HG03280 (cell line): Measurements from ENCODE around the gene KRT79.

Source experiments
- ATAC-seq: cut with Tn5 transposase; IDR thresholded peaks from one replicate; pipeline ENCODE4 v1.9.1; 2021; ENCODE audit warnings: mild to moderate bottlenecking, moderate library complexity; ENCODE audit not compliant: unreplicated experiment

KRT79 gene

GRCh38 chr12:52792185-52793029 lies 41.7 kb downstream of the KRT79 start:
- no peak for ATAC-seq

GRCh38 chr12:52791271-52792184 lies 42.6 kb downstream of the KRT79 start:
- ATAC-seq, result no peak

GRCh38 chr12:52790427-52791270 lies 43.5 kb downstream of the KRT79 start:
- ATAC-seq, result no peak

DNA sequence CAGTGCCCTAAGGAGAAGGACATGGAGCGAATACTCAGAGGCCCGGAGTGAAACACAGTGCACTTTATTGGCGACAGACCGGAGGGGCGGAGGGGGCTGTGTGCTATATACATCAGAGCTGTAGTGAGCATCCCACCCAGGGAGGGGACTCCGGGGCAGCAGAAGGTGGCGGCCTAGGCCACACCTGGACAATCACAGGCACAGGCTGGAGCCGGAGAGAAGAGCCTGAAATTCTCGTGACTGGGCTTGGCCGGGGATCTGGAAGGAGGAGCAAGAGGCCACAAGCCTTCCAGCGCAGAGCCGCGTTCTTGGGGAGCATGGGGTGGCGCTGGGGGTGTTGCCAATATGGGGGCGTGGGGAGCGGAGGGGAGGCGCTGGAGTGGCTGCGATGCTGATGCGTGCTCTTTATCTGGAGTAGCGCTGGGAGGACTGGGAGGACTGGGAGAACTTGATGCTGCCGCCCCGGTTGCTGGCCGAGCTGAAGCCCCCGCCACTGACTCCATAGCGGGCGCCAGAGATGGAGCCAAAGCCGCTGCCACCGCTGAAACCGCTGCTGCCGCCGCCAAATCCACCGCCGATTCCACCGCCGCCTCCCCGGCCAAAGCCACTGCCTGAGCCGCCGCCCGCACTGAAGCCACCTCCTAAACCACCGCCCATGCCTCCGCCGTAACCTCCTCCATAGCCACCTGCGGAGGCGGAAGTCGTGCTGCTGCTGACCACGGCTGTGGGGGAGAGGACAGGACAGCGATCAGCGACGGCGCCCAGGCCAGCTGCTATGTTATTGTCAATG lies 44.3 kb downstream of the KRT79 start:
- no peak for ATAC-seq

DNA sequence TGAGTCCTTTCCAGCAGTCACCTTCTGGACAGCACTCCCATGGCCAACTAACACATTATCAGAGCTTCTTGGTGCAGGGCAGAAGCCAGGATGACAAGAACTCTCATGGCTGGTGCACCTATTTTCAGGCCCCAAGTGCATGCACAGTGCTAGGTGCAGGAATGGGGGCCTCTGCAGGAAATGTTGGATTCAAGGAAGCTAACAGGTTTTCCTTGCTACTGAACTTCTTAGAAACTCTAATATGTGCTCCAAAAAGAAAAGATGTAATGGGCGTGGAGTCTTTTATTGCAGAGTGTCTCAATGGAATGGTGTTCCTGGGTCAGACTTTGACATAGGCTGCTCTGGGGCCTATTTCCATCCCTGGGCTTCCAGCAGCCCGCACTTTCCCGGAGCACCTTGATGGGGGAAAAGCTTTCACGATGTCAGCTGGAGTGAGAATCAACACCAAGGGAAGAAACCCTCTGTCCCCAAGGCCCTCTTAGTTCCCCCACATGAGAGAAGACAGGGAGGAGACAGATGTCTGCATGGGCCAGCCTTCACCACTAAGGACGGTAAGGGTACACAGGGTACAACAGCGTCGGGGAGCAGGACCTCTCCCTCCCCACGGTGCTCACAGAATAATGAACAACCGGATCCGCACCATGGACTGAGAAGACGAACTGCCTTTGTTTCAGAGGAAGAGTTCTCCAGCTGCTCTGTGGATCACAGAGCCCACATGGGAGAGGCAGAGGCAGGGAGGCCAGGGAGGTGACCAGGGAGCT lies 45.1 kb downstream of the KRT79 start:
- no peak for ATAC-seq

DNA sequence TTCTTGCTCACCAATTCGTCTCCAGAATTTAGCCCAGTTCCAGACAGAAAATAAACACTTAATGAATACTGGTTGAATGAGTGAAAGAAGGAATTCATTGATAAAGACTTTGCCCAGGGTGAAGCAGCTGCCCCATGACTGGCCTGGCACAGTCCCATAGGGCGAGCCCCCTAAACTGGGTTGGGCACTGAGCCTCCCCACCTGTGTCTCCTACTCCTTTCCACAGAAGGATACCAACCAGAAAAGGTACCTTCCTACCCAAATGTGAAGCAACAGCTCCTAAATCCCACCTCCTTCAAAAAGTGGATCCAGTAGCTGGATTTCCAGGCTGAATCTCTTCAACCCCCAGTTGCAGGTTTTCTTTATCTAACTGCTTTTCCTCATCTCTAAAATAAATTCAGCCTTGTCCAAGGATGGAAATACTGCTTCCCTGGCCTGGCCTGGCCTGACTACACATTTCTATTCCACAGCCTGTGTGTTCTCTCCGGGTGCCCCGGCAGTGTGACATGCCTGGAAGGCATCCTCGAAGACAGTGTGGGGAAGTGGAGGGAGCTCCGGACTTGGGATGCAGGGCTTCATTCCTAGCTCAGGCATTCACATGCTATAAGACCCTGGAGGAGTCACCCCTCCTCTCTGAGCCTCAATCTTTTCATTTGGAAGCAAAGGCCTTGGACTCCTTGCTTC lies 45.8 kb downstream of the KRT79 start:
- ATAC-seq, result no peak

GRCh38 chr12:52787324-52788191 lies 46.6 kb downstream of the KRT79 start:
- ATAC-seq, result no peak

DNA sequence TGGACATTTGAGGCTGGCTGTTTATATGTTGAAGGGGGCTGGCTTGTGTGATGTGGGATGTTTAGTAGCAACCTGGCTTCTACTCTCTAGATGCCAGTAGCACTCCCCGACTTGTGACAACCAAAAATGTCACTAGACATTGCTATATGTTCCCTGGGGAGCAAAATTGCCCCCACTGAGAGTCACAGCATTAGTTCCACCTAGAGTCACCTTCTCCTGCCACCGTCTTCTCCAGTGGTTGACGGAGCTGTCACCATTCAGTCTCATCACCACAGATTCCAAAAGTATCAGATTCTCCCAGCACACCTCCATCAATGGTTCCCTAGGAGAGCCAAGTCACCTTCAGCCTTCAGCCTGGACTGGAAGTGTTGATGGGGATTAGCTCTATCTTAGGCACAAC lies 49.2 kb downstream of the KRT79 start:
- ATAC-seq, result no peak

- ATAC-seq, result no peak
Measured at GRCh38 chr12:52783563-52784316, 50.4 kb downstream of the KRT79 start.

DNA sequence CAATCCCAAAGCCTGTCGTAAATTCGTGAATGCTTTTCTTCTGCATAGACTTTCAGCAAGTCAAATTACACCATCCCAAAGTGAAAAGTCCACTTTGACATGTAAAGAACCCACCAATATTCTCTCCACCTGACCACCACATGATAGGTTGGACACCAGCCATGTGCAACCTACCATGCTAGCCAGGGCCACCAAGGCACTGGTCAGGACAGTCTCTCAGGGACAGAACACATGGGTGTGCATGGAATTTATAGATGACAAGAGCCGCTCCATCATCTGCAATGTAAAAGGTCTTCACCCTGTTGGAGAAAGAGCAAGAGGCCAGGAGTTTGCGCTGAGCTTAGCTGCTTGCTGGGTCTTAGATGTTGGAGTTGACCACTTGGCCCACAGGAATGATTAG lies 51.6 kb downstream of the KRT79 start:
- no peak for ATAC-seq

GRCh38 chr12:52781399-52782082 lies 52.6 kb downstream of the KRT79 start:
- ATAC-seq, result no peak

GRCh38 chr12:52779914-52780313 lies 54.2 kb downstream of the KRT79 start:
- no peak for ATAC-seq

DNA sequence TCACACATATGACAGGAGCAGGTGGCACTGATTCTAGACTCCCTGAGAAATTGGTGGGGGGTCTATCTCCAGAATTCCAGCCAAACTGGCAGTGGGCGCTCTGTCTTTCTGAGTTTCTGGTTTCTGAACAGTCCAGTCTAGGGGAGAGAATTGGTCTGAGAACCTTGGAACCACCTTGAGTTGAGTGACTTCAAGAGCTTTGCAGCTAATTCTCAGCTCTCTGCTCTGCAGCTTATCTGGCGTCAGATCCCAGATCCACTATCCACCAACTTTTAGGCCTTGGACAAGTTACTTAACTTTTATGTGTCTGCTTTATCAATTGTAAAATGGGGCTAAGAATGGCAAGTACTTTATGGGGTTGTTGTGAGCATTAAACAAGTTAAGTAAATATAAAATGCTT lies 55.3 kb downstream of the KRT79 start:
- ATAC-seq, result no peak

GRCh38 chr12:52777566-52777965 lies 56.5 kb downstream of the KRT79 start:
- no peak for ATAC-seq

DNA sequence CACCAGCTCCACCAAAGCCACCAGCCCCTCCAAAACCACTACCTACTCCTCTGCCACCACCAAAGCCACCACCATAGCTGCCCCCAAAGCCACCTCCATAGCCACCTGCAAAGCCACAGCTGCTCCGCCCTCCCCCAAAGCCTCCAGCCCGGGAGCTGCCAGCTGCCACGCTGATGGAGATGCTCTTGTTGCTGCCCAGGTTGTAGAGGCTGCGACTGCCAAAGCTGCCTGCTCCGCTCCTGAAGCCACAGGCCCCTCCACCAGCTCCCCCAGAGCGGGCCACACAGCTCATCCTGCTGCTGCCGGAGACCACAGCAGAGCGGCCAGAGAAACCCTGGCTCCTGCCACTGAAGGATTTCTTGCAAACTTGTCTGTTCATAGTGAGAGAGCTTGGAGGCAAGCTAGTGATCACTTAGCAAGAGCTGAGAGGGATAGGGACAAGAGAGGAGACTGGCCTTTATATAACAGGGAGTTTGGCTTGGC lies 57.2 kb downstream of the KRT79 start, which contains the start of gene KRT76:
Gene KRT76, minus strand, starts transcription at position 433 of the 483 bp plus-strand sequence. Its CDS starts 54 bp downstream, at position 379.
- no peak for ATAC-seq

GRCh38 chr12:52776435-52776834 lies 57.7 kb downstream of the KRT79 start:
- no peak for ATAC-seq
